GM12892 (cell line): ENCODE measurements around the gene PTPN4.
A peak's percentile ranks its signal among the peaks of the same experiment; 100 is the strongest.
"Not testable (repeated sequence)": the region's sequence is repeated elsewhere in the genome, so short reads cannot be mapped to it uniquely, and the experiment has no call there.

Experiments used
- DNase-seq: peaks from one replicate; pipeline ENCODE4 v3.0.0; 2011; ENCODE audit not compliant: insufficient read length
- FAIRE-seq: peaks from 2 replicates; lab custom pipeline; 2011; peaks lifted over from hg19 to GRCh38; lab: Jason Lieb, UNC
- POLR2A ChIP-seq: IDR thresholded peaks from 2 replicates; pipeline ENCODE4 v1.6.1; 2011; ENCODE audit warnings: low read depth, low read length, control low read depth
- POLR2AphosphoS5 ChIP-seq: IDR thresholded peaks from 2 replicates; pipeline ENCODE4 v1.6.1; 2011; ENCODE audit warnings: low read depth, low read length, control low read depth
- TAF1 ChIP-seq: IDR thresholded peaks from 2 replicates; pipeline ENCODE4 v1.6.1; 2011; ENCODE audit warnings: low read depth, mild to moderate bottlenecking, control low read depth, low read length, borderline replicate concordance

The PTPN4 gene

DNA sequence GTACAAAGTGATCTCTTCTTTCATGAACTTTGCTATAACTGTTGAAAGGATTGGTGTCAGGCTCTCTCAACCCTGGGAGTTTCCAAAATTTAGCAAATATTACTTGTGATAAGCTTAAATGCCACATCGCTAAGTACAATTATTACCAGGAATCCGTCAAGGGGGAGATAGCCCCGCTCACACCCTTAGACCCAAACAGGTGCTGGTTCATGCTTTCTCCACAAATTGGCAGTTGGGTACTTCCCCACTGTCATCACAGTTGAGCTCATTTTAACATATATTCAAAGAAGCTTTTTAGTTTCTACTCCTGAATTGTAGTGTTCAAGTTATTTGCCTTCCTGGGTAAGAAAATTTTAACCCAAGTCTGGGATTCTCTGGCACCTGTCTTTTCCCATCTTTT is 223.4 kb downstream of the PTPN4 start:
- TF ChIP-seq POLR2AphosphoS5 (no peak), TAF1 (no peak), POLR2A (no peak)
- no peak for FAIRE-seq
- DNase-seq = no peak

GRCh38 chr2:119996148-119996547 is 236.4 kb downstream of the PTPN4 start:
- no peak for TF ChIP-seq TAF1
- DNase-seq = no peak
- no peak for FAIRE-seq

DNA sequence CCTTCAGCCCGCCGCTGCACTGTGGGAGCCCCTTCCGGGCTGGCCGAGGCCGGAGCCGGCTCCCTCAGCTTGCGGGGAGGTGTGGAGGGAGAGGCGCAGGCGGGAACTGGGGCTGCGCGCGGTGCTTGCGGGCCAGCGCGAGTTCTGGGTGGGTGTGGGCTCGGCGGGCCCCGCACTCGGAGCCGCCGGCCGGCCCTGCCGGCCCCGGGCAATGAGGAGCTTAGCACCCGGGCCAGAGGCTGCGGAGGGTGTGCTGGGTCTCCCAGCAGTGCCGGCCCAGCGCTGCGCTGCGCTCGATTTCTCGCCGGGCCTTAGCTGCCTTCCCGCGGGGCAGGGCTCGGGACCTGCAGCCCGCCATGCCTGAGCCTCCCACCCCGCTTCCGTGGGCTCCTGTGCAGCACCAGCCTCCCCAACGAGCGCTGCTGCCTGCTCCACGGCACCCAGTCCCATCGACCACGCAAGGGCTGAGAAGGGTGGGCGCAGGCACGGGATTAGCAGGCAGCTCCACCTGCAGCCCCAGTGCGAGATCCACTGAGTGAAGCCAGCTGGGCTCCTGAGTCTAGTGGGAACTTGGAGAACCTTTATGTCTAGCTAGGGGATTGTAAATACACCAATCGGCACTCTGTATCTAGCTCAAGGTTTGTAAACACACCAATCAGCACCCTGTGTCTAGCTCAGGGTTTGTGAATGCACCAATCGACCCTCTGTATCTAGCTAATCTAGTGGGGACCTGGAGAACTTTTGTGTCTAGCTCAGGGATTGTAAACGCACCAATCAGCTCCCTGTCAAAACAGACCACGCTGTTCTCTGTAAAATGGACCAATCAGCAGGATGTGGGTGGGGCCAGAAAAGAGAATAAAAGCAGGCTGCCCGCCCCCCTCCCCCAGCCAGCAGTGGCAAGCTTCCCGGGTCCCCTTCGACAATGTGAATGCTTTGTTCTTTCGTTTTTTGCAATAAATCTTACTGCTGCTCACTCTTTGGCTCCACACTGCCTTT is 237.5 kb downstream of the PTPN4 start:
- FAIRE-seq, DNase-seq: not testable (repeated sequence)

GRCh38 chr2:120001471-120001870 is 241.7 kb downstream of the PTPN4 start:
- TF ChIP-seq TAF1 (no peak), POLR2AphosphoS5 (no peak), POLR2A (no peak)
- FAIRE-seq (no peak), DNase-seq (no peak)

DNA sequence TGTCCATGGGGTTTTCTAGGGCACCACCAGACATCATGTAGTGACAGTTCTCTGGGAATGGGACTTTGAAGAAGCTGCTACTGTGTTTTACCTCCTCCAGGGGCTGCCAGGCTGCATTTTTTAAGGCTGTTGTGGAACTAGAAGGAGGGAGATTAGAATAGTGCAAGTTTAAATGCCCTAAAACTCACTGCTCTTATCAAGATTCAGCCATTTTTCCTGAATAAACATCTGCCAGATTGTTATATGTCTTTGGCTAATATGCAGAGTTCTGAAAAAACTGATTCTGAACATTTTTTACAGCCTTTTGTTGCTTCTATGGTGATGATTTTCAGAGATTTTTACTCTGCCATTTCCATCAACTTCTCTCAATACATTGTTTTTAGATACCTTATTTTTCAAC is 244.5 kb downstream of the PTPN4 start:
- DNase-seq (no peak), FAIRE-seq (no peak)
- TF ChIP-seq POLR2AphosphoS5 (no peak), TAF1 (no peak), POLR2A (no peak)

DNA sequence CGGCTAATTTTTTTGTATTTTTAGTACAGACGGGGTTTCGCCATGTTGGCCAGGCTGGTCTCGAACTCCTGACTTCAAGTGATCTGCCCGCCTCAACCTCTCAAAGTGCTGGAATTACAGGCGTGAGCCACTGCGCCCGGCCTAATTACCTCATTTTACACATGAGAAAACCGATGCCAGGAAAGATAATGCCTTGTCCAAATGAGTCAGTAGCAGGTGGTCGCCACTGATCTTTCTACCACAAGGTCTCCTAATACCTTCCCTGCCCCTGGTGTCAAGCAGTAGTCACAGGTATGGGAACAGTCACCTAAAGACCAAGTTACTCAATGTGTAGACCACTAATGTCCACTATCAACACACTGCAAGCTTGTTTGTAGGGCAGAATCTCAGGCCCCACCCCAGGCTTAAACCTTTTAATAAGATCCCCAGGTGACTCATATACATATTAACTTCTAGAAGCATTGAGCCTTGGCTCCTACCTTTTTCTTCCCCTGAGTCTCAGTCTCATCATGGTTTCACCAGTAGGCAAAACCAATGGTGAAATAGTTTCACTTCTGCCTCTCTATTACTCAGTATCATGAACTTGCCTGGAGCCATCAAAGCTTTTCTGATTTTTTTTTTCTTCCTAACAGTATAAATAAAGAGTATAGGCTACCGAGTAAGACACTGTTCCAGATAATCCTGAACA is 246.3 kb downstream of the PTPN4 start:
- DNase-seq = no peak
- TF ChIP-seq TAF1 = no peak
- TF ChIP-seq POLR2AphosphoS5 = no peak
- TF ChIP-seq POLR2A = no peak
- no peak for FAIRE-seq

- no peak for DNase-seq
- FAIRE-seq = no peak
- no peak for TF ChIP-seq POLR2A
- TF ChIP-seq POLR2AphosphoS5 = no peak
- TF ChIP-seq TAF1 = no peak
These were observed 248.1 kb downstream of the PTPN4 start for GRCh38 chr2:120007851-120008250.

- TF ChIP-seq POLR2AphosphoS5 (no peak), POLR2A (no peak), TAF1 (no peak)
- DNase-seq = no peak
- FAIRE-seq = no peak
These were observed 252.6 kb downstream of the PTPN4 start for GRCh38 chr2:120012363-120012762.

DNA sequence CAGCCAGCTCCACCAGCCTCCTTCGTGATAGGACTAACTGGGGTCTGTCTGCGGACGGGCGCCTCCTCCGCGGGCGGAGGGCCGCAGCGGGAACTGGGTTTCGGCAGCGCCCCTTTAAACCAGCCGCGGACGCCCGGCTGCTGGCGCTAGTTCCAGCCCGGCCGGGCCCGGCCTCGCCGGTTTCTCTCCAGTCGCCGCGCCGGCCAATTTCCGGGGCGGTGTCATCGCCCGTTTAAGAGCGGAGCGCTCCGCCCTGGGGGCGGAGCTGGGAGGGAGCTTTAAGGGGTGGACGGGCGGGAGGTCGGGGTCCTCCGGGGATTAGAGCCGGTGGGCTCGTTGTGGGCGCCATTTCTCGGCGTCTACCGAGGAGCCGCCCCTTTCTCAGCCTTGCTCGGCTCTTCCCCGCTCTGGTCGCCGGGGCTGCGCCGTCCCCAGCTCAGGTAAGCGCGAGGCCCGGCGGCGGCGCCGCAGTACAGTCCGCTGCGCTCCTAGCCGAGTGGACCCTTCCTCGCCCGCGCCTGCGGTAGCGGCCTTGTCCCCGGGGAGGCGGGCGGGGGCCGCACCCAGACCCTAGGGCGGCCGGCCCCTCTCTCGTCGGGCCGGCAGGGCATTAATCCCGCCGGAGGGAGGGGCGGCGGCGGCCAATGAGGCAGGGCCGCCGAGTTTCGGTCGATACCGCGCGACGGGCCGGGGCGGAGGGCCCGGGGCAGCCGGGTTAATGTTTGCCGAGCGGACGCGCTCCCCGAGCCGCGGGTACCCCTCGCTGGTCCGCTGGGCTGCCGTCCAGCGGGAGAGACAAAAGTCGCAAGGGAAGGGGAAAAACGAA is 253.3 kb downstream of the PTPN4 start, which contains the start of gene EPB41L5:
Gene EPB41L5 (plus strand): TSS at position 307 of the 826 bp plus-strand sequence. CDS start 6,008 bp downstream, outside the sequence.
- DNase-seq = peak; percentile 84
- peak; percentile 63 for FAIRE-seq
- no peak for TF ChIP-seq POLR2A
- TF ChIP-seq POLR2AphosphoS5 = no peak
- TF ChIP-seq TAF1 = no peak

- TF ChIP-seq POLR2A = no peak
- TF ChIP-seq TAF1 = no peak
- no peak for FAIRE-seq
- no peak for DNase-seq
These were observed 254.0 kb downstream of the PTPN4 start for GRCh38 chr2:120013597-120014223.
